Hippocampal formation (tissue), 2 donors: ENCODE results near the gene LINC00305.

Source experiments
- DNase-seq, 2 donors: peaks; one replicate each; lab custom pipeline; 2025; lab: John Stamatoyannopoulos, UW

LINC00305 gene

GRCh38 chr18:64148988-64149387 is at the start of gene LINC00305:
Gene LINC00305, minus strand, starts transcription at chr18:64149088.
- no peak for DNase-seq

GRCh38 chr18:64191069-64191468 is 42.2 kb upstream of the LINC00305 start:
- DNase-seq: no peak

DNA sequence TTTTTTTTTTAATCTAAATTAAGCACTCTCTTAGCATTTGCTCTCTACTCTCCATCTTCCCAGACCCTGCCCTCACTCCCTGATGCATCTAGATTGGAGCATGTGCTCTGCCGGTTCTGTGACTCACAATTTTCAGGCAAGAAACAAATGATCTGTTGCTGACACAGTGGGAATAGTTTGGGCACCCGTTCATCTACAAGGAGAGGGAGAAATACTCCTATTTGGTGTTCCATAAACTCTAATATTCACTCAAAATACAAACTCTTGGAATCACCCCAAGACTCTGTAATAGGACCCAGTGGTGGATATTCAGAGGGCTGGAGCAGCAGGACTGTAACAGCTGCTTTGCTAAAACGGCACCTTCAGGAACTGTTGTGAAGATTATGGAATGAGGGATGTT is 37.1 kb upstream of the LINC00305 start:
- no peak for DNase-seq

- DNase-seq: no peak
Measured at GRCh38 chr18:64183665-64184064, 34.8 kb upstream of the LINC00305 start.

- no peak for DNase-seq
Measured at GRCh38 chr18:64180617-64181016, 31.7 kb upstream of the LINC00305 start.

DNA sequence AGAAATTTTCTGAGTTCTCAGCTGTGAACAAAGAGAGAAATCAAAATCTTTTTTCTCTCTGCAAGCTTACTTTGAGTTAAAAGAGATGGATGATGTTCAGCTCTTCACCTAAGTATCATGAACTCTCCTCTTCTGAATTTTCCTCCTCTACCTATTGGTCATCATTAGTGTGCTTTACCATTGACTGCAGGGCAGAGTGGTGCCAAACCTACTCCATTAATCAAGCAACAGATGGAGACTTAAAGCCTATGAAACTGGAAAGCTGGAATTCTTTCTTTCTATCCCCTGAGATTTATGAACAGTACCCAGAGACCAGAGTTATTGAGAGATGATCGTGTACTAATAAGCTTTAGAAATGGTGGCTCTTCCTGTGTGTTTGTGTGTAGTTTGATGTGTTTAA is 31.3 kb upstream of the LINC00305 start:
- DNase-seq: no peak

DNA sequence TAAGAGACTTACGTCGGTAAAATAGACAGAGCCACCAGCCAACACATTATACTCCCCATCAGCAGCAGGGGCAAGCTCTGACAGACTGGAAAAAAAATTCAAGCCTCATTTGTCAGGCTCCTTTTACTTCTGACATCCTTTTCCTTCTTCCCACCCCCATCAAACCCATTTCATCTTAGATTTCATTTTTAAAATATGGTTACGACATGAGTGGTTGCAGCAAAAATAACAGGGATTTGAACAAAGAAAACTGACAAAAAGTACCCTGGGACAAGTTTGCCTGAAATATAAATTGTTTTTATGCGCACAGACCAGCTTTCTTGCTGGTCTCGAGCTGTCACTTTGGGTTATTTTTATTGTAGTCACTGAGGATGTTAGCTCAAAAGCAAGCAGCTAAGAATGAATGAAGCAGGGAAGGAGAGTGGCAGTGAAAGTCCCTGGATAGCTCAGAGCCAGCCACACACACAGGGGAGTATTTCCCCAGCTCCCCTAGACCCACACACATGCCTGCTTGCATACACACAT is 30.7 kb upstream of the LINC00305 start:
- no peak for DNase-seq

GRCh38 chr18:64178860-64179259 is 30.0 kb upstream of the LINC00305 start:
- DNase-seq: no peak

- no peak for DNase-seq
Measured at GRCh38 chr18:64175432-64175831, 26.5 kb upstream of the LINC00305 start.

GRCh38 chr18:64171576-64171975 is 22.7 kb upstream of the LINC00305 start:
- DNase-seq: no peak

DNA sequence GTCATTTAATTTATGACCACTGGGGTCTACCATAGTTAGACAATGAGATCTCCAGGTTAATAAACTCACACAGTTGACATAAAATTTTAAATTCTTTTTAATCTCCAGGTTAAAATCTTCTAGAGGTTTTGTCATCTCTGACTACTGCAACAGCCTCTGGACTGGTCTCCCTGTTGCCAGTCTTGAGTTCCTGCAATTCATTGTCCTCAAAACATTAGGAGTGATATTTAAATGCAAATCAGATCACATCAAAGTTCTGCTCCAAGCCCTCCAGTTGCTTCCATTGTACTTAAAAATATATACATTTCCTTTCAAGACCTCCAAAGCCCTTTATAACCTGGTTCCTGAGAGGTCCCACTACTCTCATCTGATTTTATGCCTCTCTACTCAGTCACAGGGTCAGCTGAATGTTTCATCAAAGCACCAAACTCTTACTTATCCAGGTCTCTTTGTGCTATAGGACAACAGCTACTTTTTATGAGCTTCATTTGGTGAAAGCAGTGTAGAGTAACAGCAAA is 18.6 kb upstream of the LINC00305 start:
- no peak for DNase-seq

DNA sequence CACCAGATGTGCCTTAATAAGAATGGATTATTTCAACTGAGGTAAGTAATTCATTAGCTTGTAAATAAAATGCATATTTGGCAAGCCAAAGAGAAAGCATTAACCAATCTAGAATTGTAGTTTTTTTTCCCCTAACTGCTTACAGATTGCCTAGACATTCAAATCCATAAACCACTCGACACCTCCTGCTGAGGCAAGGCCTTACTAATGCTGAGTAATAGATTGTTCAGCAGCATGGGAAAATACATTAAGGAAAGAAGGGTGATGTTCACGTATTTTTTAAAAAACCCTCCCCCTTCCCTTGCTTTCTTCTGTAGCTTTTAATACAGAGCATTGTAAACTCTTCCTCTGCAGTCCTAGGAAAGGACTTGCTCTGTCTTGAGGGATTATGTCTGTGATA is 17.0 kb upstream of the LINC00305 start:
- DNase-seq: no peak

DNA sequence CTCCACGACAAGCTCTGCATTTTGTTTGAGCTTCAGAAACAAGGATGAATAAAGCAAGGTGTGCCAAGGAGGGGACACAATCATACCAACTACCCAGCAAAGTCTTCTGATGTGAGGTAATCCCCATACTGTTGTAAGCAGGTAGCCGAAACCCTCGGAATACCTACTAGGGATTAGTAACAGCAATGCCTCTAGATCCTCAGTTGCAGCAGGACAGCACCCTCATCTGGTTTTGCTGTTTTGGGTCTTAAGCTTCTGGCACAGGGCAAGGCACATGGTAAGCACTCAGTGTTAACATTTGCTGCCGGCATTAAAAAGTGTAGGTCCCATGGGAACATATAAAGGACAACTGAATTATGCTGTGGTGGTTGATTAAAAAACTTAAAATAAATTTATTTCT is 16.0 kb upstream of the LINC00305 start:
- no peak for DNase-seq

DNA sequence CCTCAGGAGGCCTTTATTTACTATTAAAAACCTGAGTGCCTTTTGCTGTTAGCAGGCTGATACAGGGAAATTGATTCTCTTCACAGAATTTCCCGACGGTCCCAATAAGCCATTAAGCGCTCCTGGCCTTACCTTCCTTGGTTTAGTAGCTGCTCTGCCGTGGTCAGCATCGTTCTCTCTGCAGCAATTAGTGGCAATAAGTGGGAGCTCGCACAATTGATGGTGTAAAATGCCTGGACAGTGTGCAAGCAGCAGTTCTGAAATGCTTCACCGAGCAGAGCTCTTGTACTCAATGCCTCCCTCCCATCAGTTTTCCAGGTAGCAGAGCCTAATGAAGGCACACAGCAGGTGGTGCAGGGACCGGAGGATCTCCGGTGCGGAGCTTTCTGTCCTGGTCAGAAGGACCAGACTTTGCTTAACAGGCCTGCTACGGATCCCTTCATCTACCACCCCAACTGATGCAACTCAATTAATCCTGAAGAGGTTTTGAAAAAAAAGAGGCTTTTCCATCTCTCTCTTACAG is 1.1 kb upstream of the LINC00305 start:
- DNase-seq: no peak

- DNase-seq: no peak
Measured at GRCh38 chr18:64142904-64143303, 6.0 kb downstream of the LINC00305 start.

DNA sequence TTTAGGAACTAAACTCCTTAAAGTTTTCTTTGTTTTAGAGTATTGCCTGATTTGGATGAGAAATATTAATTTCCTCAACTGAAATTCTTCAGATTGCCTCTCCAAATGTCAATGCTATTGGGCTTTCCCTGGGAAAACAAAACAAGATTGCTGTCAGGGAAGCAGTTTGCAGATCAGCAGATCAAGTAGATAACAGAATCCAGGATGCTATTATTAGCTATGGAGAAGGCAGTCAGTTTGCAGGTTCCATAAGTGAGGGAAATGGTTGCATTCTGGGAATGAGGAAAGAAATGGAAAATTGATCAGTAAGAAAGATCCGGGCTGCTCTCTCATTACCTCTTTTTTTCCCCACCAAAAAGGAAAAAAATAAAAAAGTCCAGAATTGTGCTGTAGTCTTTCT is 11.0 kb downstream of the LINC00305 start:
- no peak for DNase-seq

GRCh38 chr18:64134044-64134747 is 14.7 kb downstream of the LINC00305 start:
- no peak for DNase-seq

DNA sequence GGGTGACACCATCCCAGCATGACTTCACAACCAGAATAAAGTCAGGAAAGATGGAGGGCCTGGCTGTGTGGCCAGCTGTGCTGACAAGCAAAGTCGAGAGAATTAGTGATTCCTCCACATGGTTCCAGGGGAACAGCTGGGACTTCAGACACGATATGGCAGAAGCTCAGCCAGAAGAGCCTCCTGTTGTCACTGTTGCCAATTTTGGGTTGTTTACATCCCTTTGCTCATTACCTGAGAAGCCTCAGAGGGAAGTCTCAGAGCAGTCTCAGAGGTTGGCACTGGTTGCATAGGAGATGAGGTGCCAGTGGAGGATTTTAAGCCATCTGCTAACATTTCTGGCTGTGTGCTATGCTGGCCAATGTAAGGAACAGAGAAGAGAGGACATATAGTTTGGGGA is 16.0 kb downstream of the LINC00305 start:
- DNase-seq: no peak

DNA sequence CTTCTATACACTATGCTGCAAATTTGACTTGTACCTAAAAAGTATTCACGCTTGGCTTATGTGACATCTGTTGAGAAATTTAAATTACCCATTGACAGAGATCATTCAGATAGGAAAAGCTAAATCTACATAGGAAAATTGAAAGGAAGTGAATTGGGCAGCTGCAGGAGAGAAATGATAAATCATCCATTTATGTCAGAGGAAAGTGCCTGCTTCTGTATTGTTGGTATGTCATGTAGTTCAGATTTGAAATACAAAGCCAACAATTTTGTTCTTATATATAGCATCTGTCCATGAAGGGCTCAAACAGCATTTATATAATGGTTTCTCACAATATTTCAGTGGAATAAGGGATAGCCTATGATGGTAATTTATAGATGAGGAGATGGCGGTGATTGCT is 17.6 kb downstream of the LINC00305 start:
- DNase-seq: no peak

DNA sequence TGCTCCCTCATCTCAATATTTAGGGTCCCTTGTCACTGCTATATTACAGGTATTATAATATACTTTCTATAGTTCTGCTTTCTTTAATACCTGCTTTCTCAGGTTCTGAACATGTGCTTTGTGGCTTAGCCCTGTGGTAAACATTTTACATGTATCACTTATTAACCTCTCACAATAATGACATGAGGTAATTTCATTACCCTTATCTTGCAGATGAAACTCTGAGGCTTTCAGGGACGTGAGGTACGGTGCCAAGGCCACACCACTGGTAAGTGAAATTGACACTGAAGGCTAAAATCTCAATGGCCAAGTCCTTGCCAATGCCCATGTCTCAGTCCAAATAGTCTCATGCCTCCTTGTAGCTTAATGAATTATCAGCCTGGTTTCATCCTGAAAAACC is 21.7 kb downstream of the LINC00305 start:
- no peak for DNase-seq

DNA sequence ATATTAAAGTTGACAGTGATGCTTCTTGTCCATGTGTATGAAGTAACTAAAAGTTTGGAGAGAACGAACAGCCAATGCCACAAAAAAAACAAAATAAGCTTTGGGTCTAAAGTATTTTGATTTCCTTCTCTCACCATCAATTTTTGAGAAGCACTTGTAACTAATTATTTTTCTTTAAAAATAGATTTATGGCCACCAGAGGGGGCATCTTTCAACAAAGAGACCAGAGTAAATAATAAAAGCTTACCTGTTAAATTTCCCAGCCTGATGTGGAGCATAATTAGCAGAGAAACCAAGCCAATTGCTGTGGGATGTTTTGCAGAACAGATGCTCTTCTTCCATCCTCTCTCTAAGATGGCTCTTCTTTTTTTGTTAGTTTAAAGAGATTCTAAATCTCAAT is 29.0 kb downstream of the LINC00305 start:
- DNase-seq: no peak

- no peak for DNase-seq
Measured at GRCh38 chr18:64118406-64118805, 30.5 kb downstream of the LINC00305 start.

- no peak for DNase-seq
Measured at GRCh38 chr18:64116571-64117175, 32.2 kb downstream of the LINC00305 start.
